Activated effector memory CD4-positive, alpha-beta T cell treated with anti-CD3 and anti-CD28 coated beads, Interleukin-2, amount 50 U/mL, for 16 hours (primary cell): Measurements from ENCODE around the gene PPIP5K2.
"Not testable (repeated sequence)": the region's sequence is repeated elsewhere in the genome, so short reads cannot be mapped to it uniquely, and the experiment has no call there.

Source experiments
- DNase-seq: peaks from one replicate; pipeline ENCODE4 v3.0.0-alpha.2; 2020

PPIP5K2 gene

DNA sequence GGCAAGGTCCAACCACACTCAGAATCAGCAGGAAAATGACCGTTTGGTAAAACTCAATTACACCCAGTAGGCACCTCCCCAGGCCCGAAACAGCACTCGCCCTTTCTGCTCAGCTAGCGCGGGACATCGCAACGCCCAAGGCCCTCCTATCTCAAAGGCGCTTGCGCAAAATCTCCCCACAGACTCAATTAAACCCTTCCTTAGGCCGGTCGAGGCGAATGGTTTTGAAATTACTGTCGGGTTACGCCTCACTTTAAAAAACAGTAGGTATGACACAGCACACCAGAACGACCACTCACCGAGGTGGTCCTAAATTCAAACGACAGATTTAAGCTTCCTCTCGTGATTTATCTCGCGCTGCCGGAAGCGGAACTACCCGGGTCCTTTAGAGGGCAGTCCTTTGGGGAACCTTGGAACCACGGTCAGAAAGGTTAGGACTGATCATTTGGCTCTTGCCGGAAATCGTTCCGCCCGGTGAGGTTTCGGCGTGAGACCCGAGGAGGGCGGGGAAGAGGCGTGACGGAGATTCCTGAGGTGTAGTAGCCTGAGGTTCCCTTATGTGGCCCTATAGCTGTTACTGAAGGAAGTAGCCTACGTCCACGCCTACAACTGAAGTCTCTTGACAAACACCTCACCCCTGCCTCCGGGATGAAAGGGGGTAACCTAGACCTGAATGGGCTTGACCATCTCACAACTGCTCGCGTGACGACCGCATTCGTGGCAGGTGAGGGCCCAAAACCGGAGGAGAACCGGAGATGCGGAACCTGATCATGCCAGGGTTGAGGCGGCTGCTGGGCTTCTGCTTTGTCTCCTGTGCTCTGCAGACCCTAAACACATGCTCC is at the start of gene PPIP5K2, which contains the start of gene GIN1:
Gene PPIP5K2 (plus strand): TSS at position 537 of the 842 bp plus-strand sequence. CDS start 9,289 bp downstream, outside the sequence.
Gene GIN1 (minus strand): TSS at position 374 of the 842 bp plus-strand sequence. CDS start 11,431 bp downstream, outside the sequence.
- DNase-seq = peak; percentile 99

DNA sequence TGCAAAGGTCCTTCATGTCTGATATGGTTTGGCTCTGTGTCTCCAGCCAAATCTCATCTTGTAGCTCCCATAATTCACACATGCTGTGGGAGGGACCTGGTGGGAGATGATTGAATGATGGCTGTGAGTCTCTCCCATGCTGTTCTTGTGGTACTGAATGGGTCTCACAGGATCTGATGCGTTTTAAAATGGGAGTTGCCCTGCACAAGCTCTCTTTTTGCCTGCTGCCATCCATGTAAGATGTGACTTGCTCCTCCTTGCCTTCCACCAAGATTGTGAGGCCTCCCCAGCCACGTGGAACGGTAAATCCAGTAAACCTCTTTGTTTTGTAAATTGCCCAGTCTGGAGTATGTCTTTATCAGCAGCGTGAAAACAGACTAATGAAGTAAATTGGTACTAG is 46.6 kb upstream of the PPIP5K2 start:
- DNase-seq = not testable (repeated sequence)

DNA sequence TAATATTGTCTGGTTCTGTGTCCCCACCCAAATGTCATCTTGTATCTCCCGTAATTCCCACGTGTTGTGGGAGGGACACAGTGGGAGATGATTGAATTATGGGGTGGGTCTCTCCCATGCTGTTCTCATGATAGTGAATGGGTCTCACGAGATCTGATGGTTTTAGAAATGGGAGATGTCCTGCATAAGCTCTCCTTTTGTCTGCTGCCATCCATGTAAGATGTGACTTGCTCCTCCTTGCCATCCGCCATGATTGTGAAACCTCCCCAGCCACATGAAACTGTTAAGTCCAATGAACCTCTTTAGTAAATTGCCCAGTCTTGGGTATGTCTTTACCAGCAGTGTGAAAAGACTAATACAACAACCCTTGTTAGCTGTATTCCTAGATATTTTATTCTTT is 44.7 kb upstream of the PPIP5K2 start:
- no peak for DNase-seq

DNA sequence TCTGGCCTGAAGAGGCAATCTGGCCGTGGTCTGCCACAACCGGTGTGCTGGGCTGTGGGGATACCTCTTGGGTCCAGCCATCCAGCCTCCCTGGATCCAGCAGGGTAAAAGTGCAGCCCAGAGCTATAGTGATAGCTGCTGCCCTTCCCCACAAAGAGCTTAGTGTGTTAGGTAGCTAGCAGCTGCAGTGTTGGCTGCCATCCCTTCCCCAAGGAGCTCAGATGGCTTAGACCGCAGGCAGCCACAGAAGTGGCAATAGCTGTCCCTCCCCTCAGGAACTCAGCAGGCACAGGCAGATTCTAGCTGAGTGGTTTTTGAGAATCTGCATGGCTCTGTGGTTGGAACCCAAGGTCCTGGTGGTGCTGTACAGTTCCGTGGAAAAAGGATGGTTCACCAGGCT is 40.3 kb upstream of the PPIP5K2 start:
- DNase-seq = no peak

DNA sequence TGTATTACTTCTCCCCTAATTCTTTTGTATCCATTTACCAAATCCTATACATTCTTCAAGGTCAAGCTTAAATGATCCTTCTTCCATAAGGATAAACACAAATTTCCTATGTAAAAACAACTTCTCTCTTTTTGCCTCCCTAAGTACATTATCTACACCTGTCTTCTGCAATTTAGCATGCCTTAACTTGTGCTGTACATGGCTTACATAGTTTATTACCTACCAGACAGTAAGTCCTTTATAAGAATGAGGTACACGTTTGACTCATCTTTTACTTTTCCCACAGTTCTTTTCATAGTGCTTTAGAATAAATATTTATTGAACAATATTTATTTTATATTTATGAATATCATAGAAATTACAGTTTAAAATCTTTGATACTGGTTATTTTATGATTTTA is 33.6 kb upstream of the PPIP5K2 start:
- no peak for DNase-seq

DNA sequence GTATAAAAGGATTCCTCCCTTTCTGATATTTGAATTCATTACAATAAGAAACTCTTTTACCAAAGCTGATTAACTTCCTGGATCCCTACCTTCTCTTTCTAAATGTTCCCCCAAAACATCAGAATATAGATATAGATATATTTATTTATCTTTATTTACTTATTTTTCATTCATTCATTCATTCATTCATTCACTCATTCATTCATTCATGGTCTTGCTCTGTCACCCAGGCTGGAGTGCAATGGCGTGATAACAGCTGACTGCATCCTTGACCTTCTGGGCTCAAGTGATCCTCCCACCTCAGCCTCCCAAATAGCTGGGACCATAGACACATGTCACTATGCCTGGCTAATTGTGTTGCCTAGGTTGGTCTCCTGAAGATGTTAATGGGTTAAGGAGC is 30.8 kb upstream of the PPIP5K2 start:
- no peak for DNase-seq

DNA sequence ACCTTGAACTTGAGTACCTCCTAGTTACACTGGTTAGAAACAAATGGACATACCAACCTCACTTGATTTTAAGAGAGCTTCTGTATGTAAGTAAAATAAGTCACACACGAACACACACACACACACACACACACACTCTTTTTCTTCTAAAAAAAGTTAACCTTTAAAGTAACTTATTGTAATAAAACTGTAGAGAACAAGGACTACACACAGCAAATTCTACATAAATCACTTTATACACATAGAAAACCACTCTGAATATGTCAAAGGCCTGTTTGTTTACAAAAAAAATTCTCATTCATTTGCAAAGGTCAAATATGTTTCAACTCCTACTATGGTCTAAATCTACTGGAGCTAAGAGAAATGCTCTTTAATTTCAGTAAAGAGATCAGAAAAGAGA is 29.3 kb upstream of the PPIP5K2 start:
- DNase-seq = no peak

DNA sequence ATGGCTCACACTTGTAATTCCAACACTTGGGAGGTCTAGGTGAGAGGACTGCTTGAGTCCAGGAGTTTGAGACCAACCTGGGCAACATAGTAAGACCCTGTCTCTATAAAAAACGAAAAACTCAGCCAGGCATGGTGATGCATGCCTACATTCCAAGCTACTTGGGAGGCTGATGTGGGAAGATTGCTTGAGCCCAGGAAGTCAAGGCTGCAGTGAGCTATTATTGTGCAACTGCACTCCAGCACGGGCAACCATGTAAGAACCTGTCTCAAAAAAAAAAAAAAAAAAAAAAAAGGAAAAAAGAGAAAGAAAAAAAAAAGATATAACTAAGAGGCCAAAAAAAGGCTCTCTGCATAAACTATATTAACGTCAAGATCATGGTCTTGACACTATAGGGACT is 27.4 kb upstream of the PPIP5K2 start:
- DNase-seq = no peak

DNA sequence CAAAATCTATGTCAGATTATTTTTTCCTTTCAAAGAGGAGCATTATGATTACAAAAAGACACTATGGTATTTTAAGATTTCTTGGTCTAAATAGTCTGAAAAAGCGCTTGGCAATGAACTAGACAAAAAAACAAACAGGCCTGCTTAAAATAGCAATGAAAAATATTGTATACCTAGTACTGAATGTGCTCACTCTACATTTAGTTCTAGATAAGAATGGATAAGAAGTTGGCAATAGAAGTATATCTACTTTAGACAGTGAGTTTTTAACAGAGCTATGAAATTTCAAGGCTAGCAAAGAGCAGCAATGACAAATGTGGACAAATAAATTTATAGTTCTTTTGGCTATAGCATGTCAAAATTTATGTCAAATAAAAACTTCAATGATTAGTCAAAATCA is 26.4 kb upstream of the PPIP5K2 start:
- no peak for DNase-seq

DNA sequence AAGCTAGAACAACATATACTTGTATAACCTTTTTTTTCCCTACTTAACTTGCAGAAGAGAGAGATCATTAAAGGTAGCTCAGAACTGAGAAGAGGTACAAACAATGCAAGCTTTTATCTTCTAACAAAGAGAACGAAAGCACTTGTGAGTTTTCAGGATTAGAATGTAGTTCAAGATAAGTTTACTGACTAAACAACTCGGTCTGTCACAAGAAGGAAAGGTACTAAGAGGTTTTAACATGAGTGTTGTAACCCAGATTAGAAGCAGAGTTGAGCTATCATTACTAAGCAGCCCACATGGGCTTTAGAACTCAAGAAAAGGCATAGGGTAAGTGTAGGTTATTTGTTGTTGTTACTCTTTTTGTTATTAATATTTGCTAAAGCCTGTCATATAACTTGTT is 25.4 kb upstream of the PPIP5K2 start:
- no peak for DNase-seq

DNA sequence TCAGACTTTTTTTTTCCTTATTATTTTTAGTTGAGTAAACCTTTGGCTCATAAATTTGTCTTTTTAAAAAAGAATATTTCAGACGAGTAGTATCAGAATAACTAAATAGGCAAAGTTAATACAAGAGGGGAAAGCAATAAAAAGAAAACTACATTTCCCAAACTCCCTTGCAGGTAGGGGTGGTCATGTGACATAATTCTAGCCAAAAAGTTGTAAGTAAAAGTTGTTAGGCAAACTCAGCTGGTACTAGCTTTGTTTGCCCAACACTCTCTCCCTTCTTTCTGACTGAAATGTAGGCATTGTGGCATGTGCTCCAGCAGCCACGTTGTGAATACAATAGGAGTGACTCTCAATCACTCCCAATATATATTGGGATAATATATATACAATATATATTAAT is 21.1 kb upstream of the PPIP5K2 start:
- no peak for DNase-seq

DNA sequence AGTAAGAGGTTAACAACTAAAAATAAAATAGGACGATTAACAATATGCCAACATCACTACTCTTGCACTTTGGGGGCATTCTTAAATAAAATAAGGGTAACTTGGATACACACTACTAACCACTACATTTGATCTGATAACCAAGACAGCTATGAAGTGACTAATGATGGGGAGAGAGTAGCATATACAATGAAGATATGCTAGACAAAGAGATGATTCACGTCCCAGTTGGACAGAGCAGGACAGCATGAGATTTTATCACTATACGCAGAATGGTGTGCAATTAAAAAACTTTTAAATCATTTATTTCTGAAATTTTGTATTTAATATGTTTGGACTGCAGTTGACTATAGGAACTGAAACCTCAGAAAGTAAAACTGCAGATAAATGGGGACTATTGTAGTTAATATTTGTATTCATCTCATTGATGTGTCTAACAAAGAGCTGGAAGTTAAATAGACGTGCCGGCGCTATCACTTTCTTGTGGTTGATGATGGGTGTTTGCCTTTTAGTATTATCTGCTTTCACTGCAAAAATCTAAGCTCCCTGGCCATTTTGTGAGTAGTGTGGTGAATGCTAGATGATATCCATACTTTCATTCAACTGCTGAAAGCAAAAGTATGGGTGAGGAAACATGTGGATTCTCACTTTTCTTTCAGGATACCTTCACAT is 18.9 kb upstream of the PPIP5K2 start:
- no peak for DNase-seq

DNA sequence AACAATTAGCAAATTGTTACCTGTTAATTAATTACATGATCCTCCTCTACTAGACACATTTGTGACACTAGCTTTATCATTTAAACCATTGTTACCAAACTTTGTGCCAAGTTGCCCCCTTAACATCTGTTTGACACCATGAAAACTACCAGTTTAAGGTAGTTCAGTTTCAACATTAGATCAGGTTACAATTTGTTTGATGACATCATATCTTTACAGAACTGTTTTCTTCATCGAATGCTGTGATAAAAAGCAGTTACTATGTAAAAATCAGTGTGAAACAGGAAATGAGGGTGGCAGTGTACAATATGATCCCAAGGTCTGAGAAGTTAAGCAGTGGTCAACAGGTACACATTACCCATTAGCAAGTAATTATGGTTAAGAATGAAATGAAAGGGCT is 17.9 kb upstream of the PPIP5K2 start:
- DNase-seq = no peak

DNA sequence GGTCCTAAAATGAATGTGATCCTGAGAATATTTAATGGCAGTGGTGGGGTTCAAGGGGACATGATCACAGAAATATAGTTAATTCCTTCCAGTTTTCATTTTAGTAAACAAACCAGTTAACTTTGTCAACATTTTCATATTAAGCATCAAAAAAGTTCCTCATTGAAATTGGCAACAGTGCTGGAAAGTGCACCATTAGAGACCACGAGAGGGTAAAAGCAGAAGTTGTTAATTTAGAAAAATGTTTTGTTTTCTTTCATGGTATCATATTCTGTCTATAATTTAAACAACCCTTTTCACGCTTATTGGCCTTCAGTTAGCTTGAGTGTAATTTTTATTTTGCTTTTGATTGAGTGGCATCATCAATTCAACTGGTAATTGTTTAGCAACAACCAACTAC is 12.0 kb upstream of the PPIP5K2 start:
- DNase-seq = no peak

DNA sequence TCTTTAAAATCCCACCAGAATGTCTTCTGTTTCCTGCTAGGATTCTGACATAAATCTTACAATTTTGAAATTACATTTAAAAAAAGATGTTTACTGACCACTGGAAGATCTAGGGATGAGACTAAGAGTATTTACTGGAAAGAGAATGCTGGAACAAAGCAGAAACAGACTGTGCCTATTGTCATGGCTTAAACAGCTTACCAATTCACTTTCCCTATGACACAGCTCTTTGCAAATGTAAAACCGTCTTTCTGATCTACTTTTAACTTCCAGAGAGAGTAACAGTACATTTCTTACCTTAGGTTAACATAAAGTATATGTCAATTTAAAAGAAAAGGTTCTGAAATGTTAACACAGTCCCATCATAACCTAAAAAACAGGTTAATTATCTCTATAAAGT is 10.8 kb upstream of the PPIP5K2 start:
- no peak for DNase-seq

DNA sequence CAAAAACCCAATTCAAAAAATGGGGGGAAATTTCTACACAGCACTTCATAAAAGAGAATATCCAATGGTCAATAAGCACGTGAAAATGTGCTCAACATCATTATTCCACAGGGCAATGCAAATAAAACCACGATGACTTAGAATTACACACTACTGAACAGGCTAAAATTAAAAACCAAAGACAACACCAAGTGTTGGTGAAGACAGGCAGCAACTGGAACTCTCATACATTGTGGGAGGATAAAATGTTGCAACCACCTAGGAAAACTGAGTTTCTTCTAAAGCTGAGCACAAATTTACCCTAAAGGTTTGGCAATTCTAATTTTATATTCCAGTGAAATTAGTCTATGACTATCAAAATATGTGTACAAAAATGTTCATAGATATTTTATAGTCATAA is 9.7 kb upstream of the PPIP5K2 start:
- no peak for DNase-seq

DNA sequence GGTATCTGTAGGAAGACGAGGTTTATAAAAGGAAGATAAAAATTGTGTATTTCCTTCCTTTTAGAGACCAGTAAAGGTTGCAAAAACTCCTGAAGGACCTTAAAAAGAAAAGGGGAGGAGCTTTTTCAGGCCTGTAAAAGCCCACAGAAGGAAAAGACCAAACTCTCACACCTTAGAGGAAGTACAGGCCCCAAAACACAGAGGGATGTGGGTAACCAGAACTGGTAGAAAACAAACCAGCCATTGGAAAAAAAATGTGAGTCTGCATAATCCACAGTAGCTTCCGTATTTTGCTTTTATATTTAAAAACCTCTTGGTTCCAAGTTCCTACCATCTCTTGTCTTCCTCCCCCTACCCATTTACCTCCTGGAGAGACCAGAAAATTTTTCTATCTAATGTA is 8.6 kb upstream of the PPIP5K2 start:
- no peak for DNase-seq

DNA sequence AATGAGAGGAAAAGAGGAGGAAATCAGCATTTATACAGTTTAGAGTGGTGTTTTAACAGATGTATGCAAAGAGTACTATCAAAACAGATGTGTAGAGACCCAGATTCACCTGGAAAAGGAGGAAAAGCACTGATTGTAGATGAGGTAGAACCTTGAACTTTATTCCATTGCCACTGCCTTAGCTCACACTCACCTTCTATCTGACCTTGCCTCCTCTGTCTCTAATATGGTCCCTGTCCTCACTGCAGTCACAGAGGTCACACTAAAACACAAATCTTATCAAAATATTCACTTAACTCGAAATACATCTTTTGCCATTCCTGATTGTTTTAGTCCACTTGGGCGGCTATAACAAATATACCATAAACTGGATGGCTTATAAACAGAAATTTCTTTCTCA is 7.2 kb upstream of the PPIP5K2 start:
- no peak for DNase-seq

DNA sequence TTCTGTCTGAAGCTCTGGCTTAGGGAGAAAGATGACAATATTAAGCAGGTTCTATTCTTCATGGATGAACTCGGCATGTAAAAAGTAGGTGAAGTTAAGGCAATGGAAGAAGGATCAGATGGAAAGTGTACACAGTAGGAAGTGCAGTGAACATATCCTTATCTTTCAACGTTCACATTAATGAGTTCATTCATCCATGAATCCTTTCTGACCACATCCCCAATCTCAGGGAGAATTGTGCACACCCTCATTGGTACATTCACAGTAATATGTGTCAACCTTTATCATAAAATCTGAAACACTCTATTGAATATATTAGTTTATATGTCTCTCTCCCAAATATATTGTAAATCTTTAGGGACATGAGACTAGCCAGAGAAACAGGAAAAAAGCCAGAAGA is 5.7 kb upstream of the PPIP5K2 start:
- DNase-seq = no peak

DNA sequence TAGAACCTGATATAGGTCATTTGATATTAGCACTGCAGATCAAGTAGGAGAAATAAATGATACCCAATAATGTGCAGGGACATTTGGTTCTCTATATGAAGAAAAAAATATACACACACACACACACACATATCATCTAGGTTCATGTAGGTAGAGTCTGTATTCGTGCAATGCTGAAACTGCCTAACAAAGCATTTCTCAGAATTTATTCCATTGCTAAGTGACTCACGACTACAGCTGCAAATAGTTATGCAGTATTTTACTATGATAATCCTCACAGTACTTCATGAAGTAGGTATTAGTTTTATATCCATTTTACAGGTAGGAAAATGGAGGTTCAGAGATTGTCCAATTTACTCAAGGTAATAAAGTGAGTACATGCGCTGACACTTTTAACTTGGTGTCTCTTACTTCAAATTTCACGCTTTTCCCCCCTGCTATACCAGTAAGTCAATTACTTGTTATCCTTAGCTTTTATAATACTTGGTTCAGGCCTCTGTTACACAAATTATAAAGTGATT is 2.6 kb upstream of the PPIP5K2 start:
- no peak for DNase-seq

DNA sequence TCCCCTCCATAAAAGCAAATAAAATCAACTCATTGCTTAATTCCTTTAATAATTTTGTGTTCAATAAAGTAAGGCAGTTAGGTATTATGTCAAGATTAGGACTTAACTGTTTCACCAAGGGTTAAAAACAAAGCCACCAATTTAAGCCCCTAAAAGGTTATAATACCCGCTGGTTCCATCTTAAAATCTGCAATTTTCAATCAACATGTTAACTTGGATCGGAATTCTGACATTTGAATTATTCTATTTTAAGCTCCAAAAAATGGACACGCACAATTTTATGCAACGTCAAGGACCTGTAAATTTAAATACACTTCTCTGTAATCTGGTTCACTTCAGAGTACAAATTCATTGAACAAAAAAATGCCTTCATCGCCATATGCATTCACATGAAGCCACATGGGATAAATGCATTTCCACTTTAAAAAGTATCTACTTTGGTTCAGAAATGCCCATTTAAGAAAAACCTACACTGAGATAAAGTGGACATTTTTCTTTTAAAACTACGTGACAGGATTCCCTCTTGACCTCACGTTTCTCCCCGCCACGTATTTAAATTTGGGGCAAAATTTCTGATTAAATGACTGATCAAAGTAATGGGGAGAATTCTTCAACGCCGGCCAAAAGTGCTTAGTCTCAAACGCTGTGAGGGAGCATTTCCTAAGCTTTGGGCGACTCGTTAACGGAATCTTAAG is 884 bp upstream of the PPIP5K2 start:
- DNase-seq = no peak

DNA sequence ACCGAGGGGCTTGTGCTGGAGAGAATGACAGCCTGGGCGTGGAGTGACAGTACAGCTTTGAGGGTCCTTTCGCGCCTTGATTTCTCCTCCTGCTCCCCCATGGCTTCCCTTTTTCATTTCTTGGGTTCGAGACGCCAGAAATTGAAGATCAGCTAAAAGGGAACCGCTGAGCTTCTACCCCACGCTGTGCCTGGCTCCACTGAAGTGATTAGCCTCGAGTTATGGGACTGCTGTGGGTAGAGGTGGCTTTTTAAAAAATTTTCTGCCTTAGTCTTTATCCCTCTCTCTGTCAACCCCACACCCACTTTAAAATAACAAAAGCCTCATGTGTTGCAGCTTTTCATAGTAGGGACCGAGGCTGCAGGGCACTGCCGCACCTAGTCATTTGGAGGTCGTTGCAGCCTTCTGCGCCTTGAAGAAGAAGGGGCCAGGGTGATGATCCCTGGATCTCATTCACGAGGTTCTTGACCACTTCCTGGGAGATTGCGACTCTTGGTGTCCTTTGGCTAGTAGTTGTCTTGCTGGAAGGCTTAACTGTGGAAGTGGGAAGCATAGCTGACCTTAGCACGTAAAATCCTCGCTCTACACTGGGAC is 603 bp downstream of the PPIP5K2 start:
- no peak for DNase-seq

DNA sequence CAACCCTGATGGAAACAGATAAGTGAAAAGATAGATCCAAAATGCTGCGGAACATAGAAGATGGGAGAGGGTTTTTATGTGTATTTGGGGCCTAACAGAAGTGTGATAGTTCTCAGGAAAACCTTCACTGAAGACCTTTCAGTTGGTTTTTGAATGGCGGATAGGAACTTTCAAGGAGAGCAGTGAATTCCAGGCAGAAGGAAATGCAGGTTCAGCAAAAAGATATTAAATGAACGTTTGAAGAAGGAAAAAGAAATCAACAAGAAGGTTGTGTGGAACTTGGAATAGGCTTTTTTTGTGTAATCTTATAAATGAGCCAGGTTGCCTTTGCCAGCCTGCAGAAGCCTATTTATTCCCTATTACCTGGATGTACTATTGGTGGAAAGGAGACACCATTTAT is 2.1 kb downstream of the PPIP5K2 start:
- no peak for DNase-seq
